GM12878 (cell line): Measurements from ENCODE around the gene THAP9. TPM values are rescaled to one million over a fixed set of nuclear protein-coding genes. Genes with fewer than 3 reads are reported as not detected.

Experiments
- BRCA1 ChIP-seq: IDR thresholded peaks from 2 replicates; pipeline ENCODE4 v1.6.1; 2011; ENCODE audit warnings: low read depth, low read length, improper control_type of control experiment
- CBX5 ChIP-seq: sonication (generic); IDR thresholded peaks from 2 replicates; pipeline ENCODE4 v1.6.1; 2016; ENCODE audit warnings: low read depth, moderate library complexity, mild to moderate bottlenecking, inconsistent platforms
- CEBPB ChIP-seq, 2 experiments: fragments of 150-350 bp in 1 of 2; IDR thresholded peaks; 2 replicates each; pipeline ENCODE4 v1.6.1; 2012 to 2014; ENCODE audit warnings: low read depth in 2 of 2, low read length in 2 of 2, borderline replicate concordance in 1 of 2, inconsistent platforms in 1 of 2
- CHD2 ChIP-seq: IDR thresholded peaks from 2 replicates; pipeline ENCODE4 v1.6.1; 2011; ENCODE audit warnings: low read depth, low read length, improper control_type of control experiment, borderline replicate concordance
- CREM ChIP-seq: IDR thresholded peaks from 2 replicates; pipeline ENCODE4 v1.6.1; 2014; ENCODE audit warnings: antibody characterized with exemption, low read depth
- EGR1 ChIP-seq, 2 experiments: IDR thresholded peaks; 1 replicate in 1 of 2; 2 replicates in 1 of 2; pipeline ENCODE4 v1.6.1; 2011 to 2012; ENCODE audit warnings: low read depth in 2 of 2, low read length in 2 of 2, borderline replicate concordance in 1 of 2, mild to moderate bottlenecking in 1 of 2, moderate library complexity in 1 of 2
- EP300 ChIP-seq, 2 experiments: fragments of 150-350 bp in 1 of 2; IDR thresholded peaks; 2 replicates each; pipeline ENCODE4 v1.6.1; 2011 to 2012; ENCODE audit warnings: low read depth in 2 of 2, low read length in 2 of 2, borderline replicate concordance in 1 of 2, improper control_type of control experiment in 1 of 2, inconsistent platforms in 1 of 2; ENCODE audit not compliant: control insufficient read depth in 1 of 2
- FOS ChIP-seq: IDR thresholded peaks from 3 replicates; pipeline ENCODE4 v1.6.1; 2011; ENCODE audit warnings: borderline replicate concordance; ENCODE audit not compliant: insufficient read length; ENCODE audit errors: extremely low read depth
- FOXK2 ChIP-seq: fragments of 450-650 bp; IDR thresholded peaks from 2 replicates; pipeline ENCODE4 v1.6.1; 2017; ENCODE audit warnings: mild to moderate bottlenecking, moderate library complexity
- JUNB ChIP-seq: IDR thresholded peaks from 2 replicates; pipeline ENCODE4 v1.6.1; 2016; ENCODE audit warnings: antibody characterized with exemption, mild to moderate bottlenecking
- JUND ChIP-seq: IDR thresholded peaks from 2 replicates; pipeline ENCODE4 v1.6.1; 2012; ENCODE audit warnings: low read depth, mild to moderate bottlenecking, low read length, improper control_type of control experiment, moderate library complexity
- KLF5 ChIP-seq: fragments of 450-650 bp; IDR thresholded peaks from 2 replicates; pipeline ENCODE4 v1.6.1; 2014; ENCODE audit warnings: mild to moderate bottlenecking; ENCODE audit not compliant: partially characterized antibody
- MEF2A ChIP-seq: IDR thresholded peaks from 2 replicates; pipeline ENCODE4 v1.6.1; 2011; ENCODE audit warnings: low read depth, mild to moderate bottlenecking, low read length, moderate library complexity; ENCODE audit not compliant: insufficient read depth
- MEF2B ChIP-seq: fragments of 450-650 bp; IDR thresholded peaks from 2 replicates; pipeline ENCODE4 v1.6.1; 2018; ENCODE audit warnings: mild to moderate bottlenecking, moderate library complexity; ENCODE audit not compliant: partially characterized antibody, poor library complexity, severe bottlenecking
- MYB ChIP-seq: fragments of 150-350 bp; IDR thresholded peaks from 2 replicates; pipeline ENCODE4 v1.6.1; 2014; ENCODE audit warnings: mild to moderate bottlenecking, low read depth, low read length, borderline replicate concordance
- NFIC ChIP-seq: IDR thresholded peaks from 2 replicates; pipeline ENCODE4 v1.6.1; 2012; ENCODE audit warnings: low read depth, mild to moderate bottlenecking, inconsistent platforms, low read length, moderate library complexity
- NR2C1 ChIP-seq: fragments of 450-650 bp; IDR thresholded peaks from 2 replicates; pipeline ENCODE4 v1.6.1; 2017; ENCODE audit warnings: antibody characterized with exemption, mild to moderate bottlenecking, moderate library complexity
- NR2F1 ChIP-seq: fragments of 450-650 bp; conservative IDR thresholded peaks from 2 replicates; pipeline ENCODE4 v1.6.1; 2017; ENCODE audit warnings: mild to moderate bottlenecking
- PAX8 ChIP-seq: fragments of 450-650 bp; IDR thresholded peaks from 2 replicates; pipeline ENCODE4 v1.6.1; 2017; ENCODE audit warnings: mild to moderate bottlenecking, moderate library complexity
- SIX5 ChIP-seq: IDR thresholded peaks from 2 replicates; pipeline ENCODE4 v1.6.1; 2011; ENCODE audit warnings: mild to moderate bottlenecking, low read depth, low read length, moderate library complexity; ENCODE audit not compliant: severe bottlenecking
- SPI1 ChIP-seq: IDR thresholded peaks from 2 replicates; pipeline ENCODE4 v1.6.1; 2011; ENCODE audit warnings: low read depth, mild to moderate bottlenecking, low read length, moderate library complexity, borderline replicate concordance; ENCODE audit not compliant: insufficient read depth
- SREBF1 ChIP-seq: IDR thresholded peaks from 2 replicates; pipeline ENCODE4 v1.6.1; 2012; ENCODE audit warnings: mild to moderate bottlenecking, low read length
- TARDBP ChIP-seq: IDR thresholded peaks from 2 replicates; pipeline ENCODE4 v1.6.1; 2016; ENCODE audit warnings: borderline replicate concordance
- ZBED1 ChIP-seq: IDR thresholded peaks from 2 replicates; pipeline ENCODE4 v1.6.1; 2016; ENCODE audit warnings: borderline replicate concordance
- ZNF274 ChIP-seq: IDR thresholded peaks from one replicate; pipeline ENCODE4 v1.8.0; 2011; ENCODE audit not compliant: insufficient read length, insufficient read depth
- polyA plus RNA-seq, 11 experiments: library from polyadenylated mRNA; depleted of rRNA in 4 of 11; unstranded in 6 of 11; stranded (reverse) in 5 of 11; fragments of >200 nt; fragmentation: Nextera tagmentation in 4 of 11; fragmentation: Illumina TruSeq in 1 of 11; extraction: Ambion mirVana in 4 of 11; extraction: Trizol in 1 of 11; gene quantifications; 1 replicate in 1 of 11; 2 replicates in 10 of 11; pipeline versions ENCODE4 v1.2.1 to v1.2.3, GENCODE V29; 2011 to 2016; ENCODE audit warnings: inconsistent platforms in 2 of 11, missing spikeins in 2 of 11, low read depth in 1 of 11
- total RNA-seq, 4 experiments: library from RNA; depleted of rRNA in 3 of 4; stranded (reverse); fragments of >200 nt in 3 of 4; fragmentation: Illumina TruSeq in 1 of 4; extraction: Trizol in 1 of 4; gene quantifications; 2 replicates each; pipeline versions ENCODE4 v1.2.1 to v1.2.3, GENCODE V29; 2013 to 2021
- TF ChIP-seq, protein P1 (sequence below): fragments of 450-650 bp; IDR thresholded peaks from 2 replicates; pipeline ENCODE4 v1.6.1; 2018; ENCODE audit warnings: mild to moderate bottlenecking, low read depth, moderate library complexity; ENCODE audit not compliant: partially characterized antibody
- TF ChIP-seq, protein P2 (sequence below): IDR thresholded peaks from 2 replicates; pipeline ENCODE4 v1.6.1; 2011; ENCODE audit warnings: mild to moderate bottlenecking, low read depth, low read length, moderate library complexity; ENCODE audit not compliant: insufficient replicate concordance
- TF ChIP-seq, protein P3 (sequence below): fragments of 450-650 bp; IDR thresholded peaks from 2 replicates; pipeline ENCODE4 v1.6.1; 2016; ENCODE audit warnings: mild to moderate bottlenecking

Gene THAP9
- total and polyA plus RNA-seq, 10 of the 15 experiments (the other 5 are each of a cell fraction or from before 2014, with no cell fraction given) = 2.1 to 4.9 (median 3.3) TPM

DNA sequence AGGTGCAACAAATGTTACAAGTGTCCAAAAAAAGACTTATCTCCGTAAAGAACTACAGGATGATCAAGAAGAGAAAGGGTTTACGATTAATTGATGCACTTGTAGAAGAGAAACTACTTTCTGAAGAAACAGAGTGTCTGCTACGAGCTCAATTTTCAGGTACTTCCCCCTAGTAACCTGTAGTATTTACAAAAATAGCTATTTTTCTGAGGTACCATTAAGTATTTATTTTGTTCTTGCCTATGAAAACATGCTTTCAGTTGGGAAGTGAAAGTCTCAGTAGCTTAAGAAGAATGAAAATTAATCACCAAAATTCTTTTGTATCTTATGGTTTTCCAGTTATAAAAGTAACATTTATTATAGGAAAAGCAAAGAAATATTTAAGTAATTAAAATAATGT lies 5.9 kb downstream of the THAP9 start (continued):
- TF ChIP-seq SIX5 (no peak), MEF2A (peak; percentile 78; the same call in 1 of the 2 replicates), NFIC (peak; percentile 63; the same call in 1 of the 2 replicates), FOS (no peak), EP300 (IDR thresholded peaks at IDR 0.05; ENCODE audit: borderline replicate concordance in 1 of 2, control insufficient read depth in 1 of 2, low read depth in 2 of 2, low read length in 2 of 2) (peak in 1 of 2 experiments; percentile 70; a peak in 2 of 4 replicates), BRCA1 (no peak), EGR1 (IDR thresholded peaks at IDR 0.05; ENCODE audit: borderline replicate concordance in 1 of 2, low read depth in 2 of 2, low read length in 2 of 2) (no peak), CREM (peak; percentile 44; the same call in 1 of the 2 replicates), SPI1 (peak; percentile 50; the same call in 1 of the 2 replicates), KLF5 (no peak), PAX8 (no peak), MYB (no peak), CEBPB (IDR thresholded peaks at IDR 0.05; ENCODE audit: borderline replicate concordance in 1 of 2, low read depth in 2 of 2, low read length in 2 of 2) (no peak), NR2C1 (no peak), SREBF1 (no peak), JUND (no peak), CHD2 (no peak), MEF2B (peak; percentile 64), ZBED1 (peak; percentile 23; the same call in 1 of the 2 replicates), ZNF274 (no peak), CBX5 (no peak), FOXK2 (no peak), NR2F1 (no peak), JUNB (no peak; the same call in 1 of the 2 replicates), TARDBP (no peak)
- TF ChIP-seq, protein P1, sequence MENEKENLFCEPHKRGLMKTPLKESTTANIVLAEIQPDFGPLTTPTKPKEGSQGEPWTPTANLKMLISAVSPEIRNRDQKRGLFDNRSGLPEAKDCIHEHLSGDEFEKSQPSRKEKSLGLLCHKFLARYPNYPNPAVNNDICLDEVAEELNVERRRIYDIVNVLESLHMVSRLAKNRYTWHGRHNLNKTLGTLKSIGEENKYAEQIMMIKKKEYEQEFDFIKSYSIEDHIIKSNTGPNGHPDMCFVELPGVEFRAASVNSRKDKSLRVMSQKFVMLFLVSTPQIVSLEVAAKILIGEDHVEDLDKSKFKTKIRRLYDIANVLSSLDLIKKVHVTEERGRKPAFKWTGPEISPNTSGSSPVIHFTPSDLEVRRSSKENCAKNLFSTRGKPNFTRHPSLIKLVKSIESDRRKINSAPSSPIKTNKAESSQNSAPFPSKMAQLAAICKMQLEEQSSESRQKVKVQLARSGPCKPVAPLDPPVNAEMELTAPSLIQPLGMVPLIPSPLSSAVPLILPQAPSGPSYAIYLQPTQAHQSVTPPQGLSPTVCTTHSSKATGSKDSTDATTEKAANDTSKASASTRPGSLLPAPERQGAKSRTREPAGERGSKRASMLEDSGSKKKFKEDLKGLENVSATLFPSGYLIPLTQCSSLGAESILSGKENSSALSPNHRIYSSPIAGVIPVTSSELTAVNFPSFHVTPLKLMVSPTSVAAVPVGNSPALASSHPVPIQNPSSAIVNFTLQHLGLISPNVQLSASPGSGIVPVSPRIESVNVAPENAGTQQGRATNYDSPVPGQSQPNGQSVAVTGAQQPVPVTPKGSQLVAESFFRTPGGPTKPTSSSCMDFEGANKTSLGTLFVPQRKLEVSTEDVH = no peak
- TF ChIP-seq, protein P2, sequence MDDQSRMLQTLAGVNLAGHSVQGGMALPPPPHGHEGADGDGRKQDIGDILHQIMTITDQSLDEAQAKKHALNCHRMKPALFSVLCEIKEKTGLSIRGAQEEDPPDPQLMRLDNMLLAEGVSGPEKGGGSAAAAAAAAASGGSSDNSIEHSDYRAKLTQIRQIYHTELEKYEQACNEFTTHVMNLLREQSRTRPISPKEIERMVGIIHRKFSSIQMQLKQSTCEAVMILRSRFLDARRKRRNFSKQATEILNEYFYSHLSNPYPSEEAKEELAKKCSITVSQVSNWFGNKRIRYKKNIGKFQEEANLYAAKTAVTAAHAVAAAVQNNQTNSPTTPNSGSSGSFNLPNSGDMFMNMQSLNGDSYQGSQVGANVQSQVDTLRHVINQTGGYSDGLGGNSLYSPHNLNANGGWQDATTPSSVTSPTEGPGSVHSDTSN = no peak
- TF ChIP-seq, protein P3, sequence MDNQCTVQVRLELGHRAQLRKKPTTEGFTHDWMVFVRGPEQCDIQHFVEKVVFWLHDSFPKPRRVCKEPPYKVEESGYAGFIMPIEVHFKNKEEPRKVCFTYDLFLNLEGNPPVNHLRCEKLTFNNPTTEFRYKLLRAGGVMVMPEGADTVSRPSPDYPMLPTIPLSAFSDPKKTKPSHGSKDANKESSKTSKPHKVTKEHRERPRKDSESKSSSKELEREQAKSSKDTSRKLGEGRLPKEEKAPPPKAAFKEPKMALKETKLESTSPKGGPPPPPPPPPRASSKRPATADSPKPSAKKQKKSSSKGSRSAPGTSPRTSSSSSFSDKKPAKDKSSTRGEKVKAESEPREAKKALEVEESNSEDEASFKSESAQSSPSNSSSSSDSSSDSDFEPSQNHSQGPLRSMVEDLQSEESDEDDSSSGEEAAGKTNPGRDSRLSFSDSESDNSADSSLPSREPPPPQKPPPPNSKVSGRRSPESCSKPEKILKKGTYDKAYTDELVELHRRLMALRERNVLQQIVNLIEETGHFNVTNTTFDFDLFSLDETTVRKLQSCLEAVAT = no peak
